Upper lobe of right lung (tissue), 1 donor: Measurements from ENCODE around the gene PSMB9. TPM values are rescaled to one million over a fixed set of nuclear protein-coding genes. Genes with fewer than 3 reads are reported as not detected.

Experiments used
- ATAC-seq: fragments of 200-7000 bp; cut with Tn5 transposase; one replicate; pipeline ENCODE4 v1.9.1; 2020; ENCODE audit warnings: mild to moderate bottlenecking, moderate library complexity
- DNase-seq: peaks from one replicate; pipeline ENCODE4 v3.0.0-alpha.2; 2020
- H3K27ac ChIP-seq: fragments of 200-600 bp; one replicate; pipeline ENCODE4 v1.8.0; 2022
- H3K27me3 ChIP-seq: fragments of 200-600 bp; one replicate; pipeline ENCODE4 v1.8.0; 2022; ENCODE audit warnings: mild to moderate bottlenecking
- H3K36me3 ChIP-seq: fragments of 200-600 bp; one replicate; pipeline ENCODE4 v1.8.0; 2022
- H3K4me1 ChIP-seq: fragments of 200-600 bp; one replicate; pipeline ENCODE4 v1.8.0; 2022
- H3K4me3 ChIP-seq: fragments of 200-600 bp; one replicate; pipeline ENCODE4 v1.8.0; 2022; ENCODE audit warnings: mild to moderate bottlenecking
- H3K9me3 ChIP-seq: fragments of 200-600 bp; one replicate; pipeline ENCODE4 v1.8.0; 2022
- CTCF ChIP-seq: fragments of 200-600 bp; IDR thresholded peaks from one replicate; pipeline ENCODE4 v1.8.0; 2022; ENCODE audit warnings: antibody characterized with exemption
- intact Hi-C: fragments of 100-400 bp; cut with DNase I; formaldehyde crosslinking; loops from one replicate; pipeline ENCODE4 v1.11.0; 2022
- total RNA-seq: library from RNA; stranded (reverse); fragmentation: NEBNext Ultra II Directional; extraction: Animal tissue kit (Norgen Biotek cat#: 25700); gene quantifications from one replicate; pipeline ENCODE4 v1.2.1, GENCODE V29; 2021
- donor health status: DM: no; HTN: yes; CAD: no; lungs with severe emphysema.

PSMB9 gene
- total RNA-seq, 1 donor from 2014 or later = 47.2 TPM

- H3K4me3 ChIP-seq = peak overlapping the region; percentile 98
- ATAC-seq (no peak), DNase-seq (no peak)
- intact Hi-C loops = no loop called here
- H3K27ac ChIP-seq = peak overlapping the region; percentile 97
- H3K27me3 ChIP-seq = no peaks in the 10 kb centered on the region
- no peaks in the 10 kb centered on the region for H3K9me3 ChIP-seq
- TF ChIP-seq CTCF = no peak
- peaks cover 29% of the 10 kb centered on the region for H3K4me1 ChIP-seq
- H3K36me3 ChIP-seq = peaks cover 47% of the 10 kb centered on the region
Observed at GRCh38 chr6:32852018-32852843, 1.8 kb upstream of the PSMB9 start.

- H3K27ac ChIP-seq = peak overlapping the region; percentile 97
- H3K4me3 ChIP-seq = peak overlapping the region; percentile 98
- peak; percentile 82 for DNase-seq
- H3K27me3 ChIP-seq = no peaks in the 10 kb centered on the region
- intact Hi-C loops = no loop called here
- no peaks in the 10 kb centered on the region for H3K9me3 ChIP-seq
- ATAC-seq = peak; percentile 47
- peaks cover 47% of the 10 kb centered on the region for H3K36me3 ChIP-seq
- no peak for TF ChIP-seq CTCF
- H3K4me1 ChIP-seq = peaks cover 23% of the 10 kb centered on the region
Observed at GRCh38 chr6:32852844-32853540, 1.0 kb upstream of the PSMB9 start.

- Histone ChIP-seq H3K27ac (peak overlapping the region; percentile 97), H3K9me3 (no peaks in the 10 kb centered on the region), H3K4me3 (peak overlapping the region; percentile 98), H3K36me3 (peaks cover 47% of the 10 kb centered on the region), H3K27me3 (no peaks in the 10 kb centered on the region), H3K4me1 (peaks cover 23% of the 10 kb centered on the region)
- DNase-seq = no peak
- intact Hi-C loops = no loop called here
- no peak for TF ChIP-seq CTCF
- peak; percentile 32 for ATAC-seq
Observed at GRCh38 chr6:32854376-32855178, 585 bp downstream of the PSMB9 start.

DNA sequence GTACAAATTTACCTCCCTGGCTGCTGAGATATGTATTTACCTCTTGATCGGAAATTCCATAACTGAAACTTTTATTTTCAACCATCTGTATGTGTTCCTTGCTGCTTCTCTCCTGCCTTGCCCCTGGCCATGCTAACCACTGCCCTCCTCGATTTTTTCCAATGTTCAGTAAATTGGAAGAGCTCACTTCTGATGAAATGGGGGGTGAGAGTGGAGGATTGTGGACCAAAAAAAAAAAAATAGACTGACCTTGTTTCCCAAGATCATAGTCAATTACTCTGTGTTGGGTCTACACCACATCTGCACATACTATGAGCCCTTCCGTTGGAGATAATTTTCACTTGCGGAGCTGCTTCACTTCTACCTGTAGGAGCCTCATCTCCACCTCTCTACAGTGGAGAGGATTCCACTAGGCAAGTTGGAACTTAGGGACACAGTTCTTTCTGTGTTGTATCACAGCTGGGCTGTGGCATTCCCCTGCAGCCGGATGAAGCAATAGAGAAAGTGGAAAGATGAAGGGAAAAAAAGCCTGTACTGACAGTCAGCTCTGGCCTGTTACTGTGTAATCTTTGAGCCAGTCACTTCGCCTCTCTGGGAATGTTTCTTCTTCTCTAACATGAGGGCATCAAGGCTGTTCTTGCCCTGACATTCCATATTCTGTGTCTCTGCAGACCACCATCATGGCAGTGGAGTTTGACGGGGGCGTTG, 1.6 kb downstream of the PSMB9 start:
- Histone ChIP-seq H3K27me3 (no peaks in the 10 kb centered on the region), H3K4me1 (peaks cover 22% of the 10 kb centered on the region), H3K4me3 (peak overlapping the region; percentile 98), H3K9me3 (no peaks in the 10 kb centered on the region), H3K36me3 (peaks cover 40% of the 10 kb centered on the region), H3K27ac (peak overlapping the region; percentile 97)
- no peak for ATAC-seq
- DNase-seq = no peak
- intact Hi-C loops = no loop called here
- TF ChIP-seq CTCF = no peak
